GM12801 (cell line): ENCODE data around the gene OXCT1.

Experiments
- TF ChIP-seq, protein P1 (sequence below): IDR thresholded peaks from one replicate; pipeline ENCODE4 v1.5.1; 2011; ENCODE audit warnings: control low read depth; ENCODE audit not compliant: insufficient read length; ENCODE audit errors: extremely low read depth

The OXCT1 gene

DNA sequence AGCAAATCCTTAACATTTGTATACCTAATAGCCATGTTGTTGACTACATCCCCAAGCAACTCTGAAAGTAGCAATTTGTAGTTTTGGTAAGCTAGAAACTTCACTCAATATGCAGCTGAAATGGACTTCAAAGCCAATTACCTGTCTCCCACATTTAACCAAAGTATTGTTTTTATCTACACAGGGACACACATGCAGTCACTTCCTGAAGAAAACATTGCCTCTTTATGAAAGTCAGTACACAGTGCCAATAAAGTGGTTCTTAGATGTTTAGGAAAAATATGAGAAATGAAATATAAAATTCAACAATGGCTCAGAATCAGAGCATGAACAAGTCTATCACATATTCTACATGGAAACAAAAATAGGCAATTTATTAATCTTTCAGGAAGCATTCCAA, 49.2 kb downstream of the OXCT1 start:
- TF ChIP-seq, protein P1, sequence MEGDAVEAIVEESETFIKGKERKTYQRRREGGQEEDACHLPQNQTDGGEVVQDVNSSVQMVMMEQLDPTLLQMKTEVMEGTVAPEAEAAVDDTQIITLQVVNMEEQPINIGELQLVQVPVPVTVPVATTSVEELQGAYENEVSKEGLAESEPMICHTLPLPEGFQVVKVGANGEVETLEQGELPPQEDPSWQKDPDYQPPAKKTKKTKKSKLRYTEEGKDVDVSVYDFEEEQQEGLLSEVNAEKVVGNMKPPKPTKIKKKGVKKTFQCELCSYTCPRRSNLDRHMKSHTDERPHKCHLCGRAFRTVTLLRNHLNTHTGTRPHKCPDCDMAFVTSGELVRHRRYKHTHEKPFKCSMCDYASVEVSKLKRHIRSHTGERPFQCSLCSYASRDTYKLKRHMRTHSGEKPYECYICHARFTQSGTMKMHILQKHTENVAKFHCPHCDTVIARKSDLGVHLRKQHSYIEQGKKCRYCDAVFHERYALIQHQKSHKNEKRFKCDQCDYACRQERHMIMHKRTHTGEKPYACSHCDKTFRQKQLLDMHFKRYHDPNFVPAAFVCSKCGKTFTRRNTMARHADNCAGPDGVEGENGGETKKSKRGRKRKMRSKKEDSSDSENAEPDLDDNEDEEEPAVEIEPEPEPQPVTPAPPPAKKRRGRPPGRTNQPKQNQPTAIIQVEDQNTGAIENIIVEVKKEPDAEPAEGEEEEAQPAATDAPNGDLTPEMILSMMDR = no peak

DNA sequence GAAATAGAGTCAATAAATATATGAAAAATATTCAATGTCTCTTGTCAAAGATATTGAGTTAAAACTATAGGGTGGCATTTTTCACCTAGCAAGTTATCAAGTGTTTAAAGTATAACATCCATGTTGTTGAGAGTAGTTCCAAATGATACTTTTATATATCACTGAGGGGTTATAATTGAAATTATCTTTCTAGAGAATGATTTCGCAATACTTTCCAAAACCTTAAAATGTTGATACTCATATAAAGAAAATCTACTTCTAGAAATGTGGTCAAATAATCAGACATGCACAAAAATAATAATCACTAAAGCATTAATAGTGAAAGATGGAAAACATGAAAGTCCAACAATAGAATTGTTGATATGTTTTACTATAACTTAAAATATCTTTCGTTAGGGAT, 50.1 kb downstream of the OXCT1 start:
- TF ChIP-seq, protein P1 = no peak

DNA sequence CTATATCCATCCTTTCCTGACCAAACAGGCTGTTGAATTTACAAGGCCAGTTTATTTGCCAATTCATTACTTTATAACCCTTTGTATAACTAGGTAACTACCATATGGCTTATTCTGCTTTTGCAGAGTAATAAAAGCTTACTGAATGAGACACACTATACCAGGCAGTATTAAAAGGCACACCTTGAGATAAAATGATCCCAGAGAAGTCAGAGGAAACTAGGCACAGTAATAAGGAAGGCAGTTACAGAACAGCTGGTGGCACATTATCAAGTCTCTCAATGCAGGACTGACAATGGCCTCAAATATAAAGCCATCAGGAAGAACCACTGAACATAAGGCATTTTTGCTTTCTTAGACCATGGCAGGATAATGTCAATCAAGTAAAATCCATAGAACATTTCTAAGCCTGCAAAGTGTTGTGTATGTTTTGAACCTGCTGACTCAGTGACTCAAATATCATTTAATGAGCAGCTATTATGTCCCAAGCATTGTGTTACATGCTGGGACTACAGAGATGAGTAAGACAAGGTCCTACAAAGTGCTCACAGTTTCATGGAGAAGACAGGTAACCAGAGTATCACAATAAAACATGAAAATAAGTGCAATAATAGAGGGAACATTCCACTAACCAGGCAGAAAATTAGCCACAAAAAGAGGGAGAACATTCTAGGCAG, 52.5 kb downstream of the OXCT1 start:
- TF ChIP-seq, protein P1 = no peak

DNA sequence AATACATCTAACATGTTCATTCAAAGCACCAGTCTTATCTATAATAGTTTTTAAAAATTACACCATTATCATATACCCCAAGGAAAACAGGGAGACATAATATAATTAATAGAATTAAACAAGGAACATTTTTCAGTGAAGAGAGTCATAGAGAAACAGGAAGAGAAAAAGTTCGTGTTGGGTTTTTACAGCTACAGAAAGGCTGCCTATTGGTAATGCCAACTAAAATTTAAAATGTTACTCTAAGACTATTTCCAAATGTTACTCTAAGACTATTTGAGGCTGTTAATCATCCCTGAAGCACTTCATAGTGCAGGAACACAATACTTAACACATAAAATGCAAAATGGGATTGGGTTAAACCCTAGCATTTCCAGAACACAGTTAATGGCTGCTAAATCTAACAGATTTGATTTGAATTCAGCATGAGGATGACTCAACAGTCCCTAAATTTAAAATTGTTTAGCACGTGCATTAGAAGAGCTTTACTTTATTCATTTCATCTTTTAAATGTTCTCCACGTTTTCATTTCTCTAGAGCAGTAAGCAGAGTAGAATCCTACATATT, 54.5 kb downstream of the OXCT1 start:
- TF ChIP-seq, protein P1 = no peak

DNA sequence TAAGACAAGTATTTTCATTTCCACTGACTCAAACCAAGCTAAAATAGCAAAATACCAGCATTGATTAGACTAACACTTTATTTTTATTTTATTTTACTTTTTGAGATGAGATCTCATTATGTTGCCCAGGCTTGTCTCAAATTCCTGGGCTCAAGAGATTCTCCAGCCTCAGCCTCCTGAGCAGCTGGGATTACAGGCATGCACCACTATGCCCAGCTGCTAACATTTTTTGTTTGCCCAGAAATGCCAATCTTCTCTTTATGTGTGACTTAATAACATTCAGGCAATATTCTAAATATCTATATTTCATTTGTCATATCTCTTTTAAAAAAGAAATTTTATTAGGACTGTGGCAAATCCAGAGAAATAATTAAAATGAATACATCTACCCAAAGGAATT, 55.0 kb downstream of the OXCT1 start:
- TF ChIP-seq, protein P1 = no peak

DNA sequence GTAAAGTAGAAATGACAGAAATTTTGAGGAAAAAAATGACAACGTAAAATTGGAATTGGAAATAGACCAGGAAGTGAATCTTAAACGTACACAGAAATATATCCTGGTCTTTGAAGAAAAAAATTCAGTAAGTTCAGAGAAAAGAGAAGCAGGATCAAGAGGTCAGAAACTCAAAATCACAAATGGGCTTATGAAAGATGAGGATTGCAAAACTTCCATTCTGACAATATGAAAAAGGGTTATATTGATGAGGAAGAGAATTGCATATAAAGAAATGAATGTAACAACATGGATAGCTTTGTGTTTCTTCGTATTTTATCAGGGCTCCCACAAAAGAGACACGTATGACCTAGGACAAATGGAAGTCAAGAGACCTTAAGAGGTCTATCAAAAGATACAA, 58.1 kb downstream of the OXCT1 start:
- TF ChIP-seq, protein P1 = no peak

DNA sequence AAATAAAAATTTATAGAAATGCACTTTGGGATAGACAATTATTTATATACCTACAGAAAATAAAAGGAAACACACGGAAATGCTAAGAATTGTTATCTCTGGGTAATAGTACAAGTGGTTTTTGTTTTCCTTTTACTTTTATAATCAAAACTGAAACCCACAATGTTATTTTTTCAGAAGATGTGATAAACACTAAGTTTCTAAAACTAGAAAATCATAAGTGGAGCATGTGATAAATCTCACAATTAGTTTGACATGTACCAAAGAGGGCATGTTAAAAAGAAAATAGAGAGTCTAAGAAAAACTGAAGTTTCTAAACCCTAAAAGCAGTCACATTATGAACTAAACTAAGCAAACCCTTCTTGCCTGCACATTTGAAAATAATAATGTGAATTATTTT, 61.1 kb downstream of the OXCT1 start:
- TF ChIP-seq, protein P1 = no peak
